ENCODE measurements around the gene TMA7.
"Not testable (repeated sequence)": the region's sequence is repeated elsewhere in the genome, so short reads cannot be mapped to it uniquely, and the experiment has no call there.

TMA7 gene

GRCh38 chr3:48468329-48468731 is 28.3 kb downstream of the TMA7 start:
- no peak for DNase-seq (ENCODE audit: low spot score)

- DNase-seq (ENCODE audit: low spot score) = no peak
Measured at GRCh38 chr3:48469046-48469915, 29.2 kb downstream of the TMA7 start.

- no peak for DNase-seq (ENCODE audit: low spot score)
Measured at GRCh38 chr3:48470286-48470685, 30.2 kb downstream of the TMA7 start.

- DNase-seq (ENCODE audit: low spot score) = no peak
Measured at GRCh38 chr3:48472673-48472922, 32.5 kb downstream of the TMA7 start.

GRCh38 chr3:48472923-48473616 is 33.0 kb downstream of the TMA7 start:
- peak; percentile 96 for DNase-seq (ENCODE audit: low spot score)

- no peak for DNase-seq (ENCODE audit: low spot score)
Measured at GRCh38 chr3:48473617-48473952, 33.5 kb downstream of the TMA7 start.

GRCh38 chr3:48474031-48474430 is 34.0 kb downstream of the TMA7 start:
- DNase-seq (ENCODE audit: low spot score) = not testable (repeated sequence)

- no peak for DNase-seq (ENCODE audit: low spot score)
Measured at GRCh38 chr3:48474619-48475018, 34.6 kb downstream of the TMA7 start.

GRCh38 chr3:48475188-48475587 is 35.1 kb downstream of the TMA7 start:
- DNase-seq (ENCODE audit: low spot score) = no peak

GRCh38 chr3:48476426-48477053 is 36.5 kb downstream of the TMA7 start:
- DNase-seq (ENCODE audit: low spot score) = no peak

GRCh38 chr3:48477959-48478520 is 38.0 kb downstream of the TMA7 start:
- no peak for DNase-seq (ENCODE audit: low spot score)

- DNase-seq (ENCODE audit: low spot score) = no peak
Measured at GRCh38 chr3:48478626-48479555, 38.8 kb downstream of the TMA7 start.

GRCh38 chr3:48480891-48481290 is 40.8 kb downstream of the TMA7 start:
- DNase-seq (ENCODE audit: low spot score) = not testable (repeated sequence)

GRCh38 chr3:48482822-48483221 is 42.8 kb downstream of the TMA7 start:
- DNase-seq (ENCODE audit: low spot score) = not testable (repeated sequence)

- no peak for DNase-seq (ENCODE audit: low spot score)
Measured at GRCh38 chr3:48486952-48487351, 46.9 kb downstream of the TMA7 start.

- peak; percentile 46 for DNase-seq (ENCODE audit: low spot score)
Measured at GRCh38 chr3:48492461-48493202, 52.6 kb downstream of the TMA7 start.

- DNase-seq (ENCODE audit: low spot score) = no peak
Measured at GRCh38 chr3:48493203-48493501, 53.1 kb downstream of the TMA7 start.
